ENCODE data around the gene RASL11A.

DNA sequence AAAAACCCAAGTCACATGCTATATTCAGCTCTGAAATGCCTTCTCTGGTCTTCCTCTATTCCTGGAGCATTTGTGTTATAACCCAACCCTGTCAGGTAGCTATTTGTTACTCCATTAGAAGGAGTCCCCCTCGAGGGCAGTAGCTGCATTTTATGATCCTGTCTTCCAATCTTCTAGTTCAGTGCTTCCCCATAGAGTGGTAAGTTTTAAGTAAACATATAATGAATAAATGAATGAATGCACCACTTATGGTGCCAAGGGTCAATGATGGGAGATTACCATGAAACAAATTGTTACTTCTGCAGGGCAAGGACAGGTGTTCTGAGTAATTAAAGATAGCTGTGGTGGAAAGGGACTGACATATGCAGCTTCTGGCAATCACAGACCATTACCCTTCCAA lies 4.0 kb downstream of the RASL11A start:
- TF ChIP-seq CTCF (conservative IDR thresholded peaks at IDR 0.05; ENCODE audit: low read depth, low read length) (no peak), EZH2phosphoT487 (IDR thresholded peaks at IDR 0.05; ENCODE audit: borderline replicate concordance, low read length) (no peak)
